HepG2 (cell line): Measurements from ENCODE around the gene SRC. TPM values are rescaled to one million over a fixed set of nuclear protein-coding genes. Genes with fewer than 3 reads are reported as not detected.

Experiments
- CHCHD3 ChIP-seq: sonication (generic); formaldehyde crosslinking; IDR thresholded peaks from 2 replicates; pipeline ENCODE4 v1.8.0; 2022; ENCODE audit warnings: mild to moderate bottlenecking, missing genetic modification reagents, moderate library complexity
- DNMT1 ChIP-seq: sonication (generic); formaldehyde crosslinking; IDR thresholded peaks from 2 replicates; pipeline ENCODE4 v1.5.1; 2020; ENCODE audit warnings: mild to moderate bottlenecking, missing genetic modification reagents
- FLYWCH1 ChIP-seq: sonication (generic); formaldehyde crosslinking; IDR thresholded peaks from 2 replicates; pipeline ENCODE4 v1.8.1; 2023; ENCODE audit warnings: mild to moderate bottlenecking, missing genetic modification reagents
- GABPA ChIP-seq, 2 experiments: IDR thresholded peaks; 2 replicates each; pipeline ENCODE4 v1.6.1; 2011 to 2016; ENCODE audit warnings: low read depth in 2 of 2, low read length in 1 of 2, missing biosample characterization in 1 of 2, missing genetic modification characterization in 1 of 2
- HMG20A ChIP-seq: IDR thresholded peaks from 2 replicates; pipeline ENCODE4 v1.6.1; 2016; ENCODE audit warnings: borderline replicate concordance
- IRX3 ChIP-seq: sonication (generic); formaldehyde crosslinking; IDR thresholded peaks from 2 replicates; pipeline ENCODE4 v1.8.1; 2023; ENCODE audit warnings: mild to moderate bottlenecking, low read depth, missing genetic modification reagents, borderline replicate concordance
- NFE2 ChIP-seq: sonication (generic); formaldehyde crosslinking; IDR thresholded peaks from 2 replicates; pipeline ENCODE4 v1.4.0; 2020; ENCODE audit warnings: missing genetic modification reagents
- NFKB2 ChIP-seq: sonication (generic); formaldehyde crosslinking; IDR thresholded peaks from 2 replicates; pipeline ENCODE4 v1.4.0; 2020; ENCODE audit warnings: missing genetic modification reagents, borderline replicate concordance
- NFYC ChIP-seq: IDR thresholded peaks from 2 replicates; pipeline ENCODE4 v1.6.1; 2016; ENCODE audit warnings: missing genetic modification reagents, missing compliant biosample characterization
- POGZ ChIP-seq: sonication (generic); formaldehyde crosslinking; IDR thresholded peaks from 2 replicates; pipeline ENCODE4 v1.4.0; 2020; ENCODE audit warnings: mild to moderate bottlenecking, missing genetic modification reagents
- POLR2G ChIP-seq: fragments of 200-400 bp; formaldehyde crosslinking; IDR thresholded peaks from 2 replicates; pipeline ENCODE4 v1.6.1; 2018; ENCODE audit warnings: mild to moderate bottlenecking, low read depth, low read length, moderate library complexity
- RXRA ChIP-seq: sonication (generic); formaldehyde crosslinking; IDR thresholded peaks from 2 replicates; pipeline ENCODE4 v1.5.1; 2020; ENCODE audit warnings: missing genetic modification reagents
- SALL1 ChIP-seq: sonication (generic); formaldehyde crosslinking; IDR thresholded peaks from 2 replicates; pipeline ENCODE4 v1.8.0; 2022; ENCODE audit warnings: mild to moderate bottlenecking, missing genetic modification reagents
- SNRNP70 ChIP-seq: fragments of 200-400 bp; formaldehyde crosslinking; IDR thresholded peaks from 2 replicates; pipeline ENCODE4 v1.6.1; 2017; ENCODE audit warnings: mild to moderate bottlenecking, low read depth, low read length, moderate library complexity
- SUZ12 ChIP-seq: fragments of 150-350 bp; IDR thresholded peaks from 2 replicates; pipeline ENCODE4 v1.6.1; 2014; ENCODE audit warnings: low read depth, low read length
- SYNCRIP ChIP-seq: fragments of 200-400 bp; formaldehyde crosslinking; IDR thresholded peaks from 2 replicates; pipeline ENCODE4 v1.6.1; 2018; ENCODE audit warnings: mild to moderate bottlenecking, low read depth, low read length; ENCODE audit not compliant: insufficient read depth
- ZMAT5 ChIP-seq: sonication (generic); formaldehyde crosslinking; IDR thresholded peaks from 2 replicates; pipeline ENCODE4 v1.5.0; 2020; ENCODE audit warnings: mild to moderate bottlenecking, low read depth, missing genetic modification reagents, borderline replicate concordance
- ZNF333 ChIP-seq: sonication (generic); formaldehyde crosslinking; IDR thresholded peaks from 2 replicates; pipeline ENCODE4 v1.4.0; 2020; ENCODE audit warnings: mild to moderate bottlenecking, missing genetic modification reagents, borderline replicate concordance
- ZNF709 ChIP-seq: sonication (generic); formaldehyde crosslinking; IDR thresholded peaks from 2 replicates; pipeline ENCODE4 v1.5.0; 2020; ENCODE audit warnings: mild to moderate bottlenecking, missing genetic modification reagents
- ZNF792 ChIP-seq: IDR thresholded peaks from 2 replicates; pipeline ENCODE4 v1.6.1; 2016
- polyA plus RNA-seq, 8 experiments: library from polyadenylated mRNA; depleted of rRNA in 3 of 8; stranded (reverse) in 7 of 8; unstranded in 1 of 8; fragments of >200 nt; fragmentation: Illumina TruSeq in 4 of 8; extraction: Trizol in 4 of 8; gene quantifications; 2 replicates each; pipeline versions ENCODE4 v1.2.1 to v1.2.3, GENCODE V29; 2011 to 2016; ENCODE audit warnings: low read depth in 4 of 8, missing spikeins in 1 of 8, mixed read lengths in 1 of 8; ENCODE audit not compliant: insufficient read depth in 1 of 8
- total RNA-seq, 5 experiments: library from RNA; depleted of rRNA; stranded (reverse); fragments of >200 nt; fragmentation: Illumina TruSeq; extraction: Trizol; gene quantifications; 2 replicates each; pipeline ENCODE4 v1.2.3, GENCODE V29; 2016; ENCODE audit warnings: low read depth in 1 of 5
- TF ChIP-seq, protein P1 (sequence below): IDR thresholded peaks from 2 replicates; pipeline ENCODE4 v1.6.1; 2016; ENCODE audit warnings: missing biosample characterization, missing genetic modification reagents, low read depth
- TF ChIP-seq, protein P2 (sequence below): sonication (generic); formaldehyde crosslinking; IDR thresholded peaks from 2 replicates; pipeline ENCODE4 v1.4.0; 2020; ENCODE audit warnings: missing genetic modification reagents
- TF ChIP-seq, protein P3 (sequence below): sonication (generic); formaldehyde crosslinking; IDR thresholded peaks from 2 replicates; pipeline ENCODE4 v1.8.0; 2022; ENCODE audit warnings: missing genetic modification reagents, mild to moderate bottlenecking, moderate library complexity, borderline replicate concordance

SRC gene
- total and polyA plus RNA-seq, 2 of the 13 experiments (the other 11 are each of a cell fraction or from before 2014, with no cell fraction given): 54.7 to 192 TPM

GRCh38 chr20:37398750-37399621 is 53.0 kb downstream of the SRC start (continued):
- TF ChIP-seq, protein P1, sequence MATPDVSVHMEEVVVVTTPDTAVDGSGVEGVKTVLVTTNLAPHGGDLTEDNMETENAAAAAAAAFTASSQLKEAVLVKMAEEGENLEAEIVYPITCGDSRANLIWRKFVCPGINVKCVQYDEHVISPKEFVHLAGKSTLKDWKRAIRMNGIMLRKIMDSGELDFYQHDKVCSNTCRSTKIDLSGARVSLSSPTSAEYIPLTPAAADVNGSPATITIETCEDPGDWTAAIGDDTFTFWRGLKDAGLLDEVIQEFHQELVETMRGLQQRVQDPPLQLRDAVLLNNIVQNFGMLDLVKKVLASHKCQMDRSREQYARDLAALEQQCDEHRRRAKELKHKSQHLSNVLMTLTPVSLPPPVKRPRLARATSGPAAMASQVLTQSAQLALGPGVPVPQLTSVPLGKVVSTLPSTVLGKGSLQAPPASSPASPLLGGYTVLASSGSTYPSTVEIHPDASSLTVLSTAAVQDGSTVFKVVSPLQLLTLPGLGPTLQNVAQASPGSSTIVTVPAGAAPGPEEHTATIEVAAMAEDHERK (CRISPR knock-in tag): no peak
- TF ChIP-seq CHCHD3 (no peak), NFYC (CRISPR knock-in tag) (no peak), RXRA (CRISPR knock-in tag) (no peak; the same call in 1 of the 2 replicates), ZNF709 (no peak; the same call in 1 of the 2 replicates), DNMT1 (CRISPR knock-in tag) (peak; percentile 70; the same call in 1 of the 2 replicates), NFE2 (CRISPR knock-in tag) (no peak), POGZ (CRISPR knock-in tag) (peak; percentile 10; the same call in 1 of the 2 replicates), SALL1 (CRISPR knock-in tag) (peak; percentile 52), POLR2G (no peak), HMG20A (peak; percentile 18; the same call in 1 of the 2 replicates), ZNF792 (CRISPR knock-in tag) (peak; percentile 17; the same call in 1 of the 2 replicates), SNRNP70 (no peak), ZNF333 (CRISPR knock-in tag) (no peak), SUZ12 (no peak), GABPA (IDR thresholded peaks at IDR 0.05; ENCODE audit: low read depth, low read length) (no peak), GABPA (CRISPR knock-in tag; IDR thresholded peaks at IDR 0.05; ENCODE audit: low read depth) (no peak), SYNCRIP (no peak), IRX3 (CRISPR knock-in tag) (no peak), FLYWCH1 (CRISPR knock-in tag) (no peak), ZMAT5 (no peak), NFKB2 (CRISPR knock-in tag) (peak; percentile 62; the same call in 1 of the 2 replicates)
- TF ChIP-seq, protein P2, sequence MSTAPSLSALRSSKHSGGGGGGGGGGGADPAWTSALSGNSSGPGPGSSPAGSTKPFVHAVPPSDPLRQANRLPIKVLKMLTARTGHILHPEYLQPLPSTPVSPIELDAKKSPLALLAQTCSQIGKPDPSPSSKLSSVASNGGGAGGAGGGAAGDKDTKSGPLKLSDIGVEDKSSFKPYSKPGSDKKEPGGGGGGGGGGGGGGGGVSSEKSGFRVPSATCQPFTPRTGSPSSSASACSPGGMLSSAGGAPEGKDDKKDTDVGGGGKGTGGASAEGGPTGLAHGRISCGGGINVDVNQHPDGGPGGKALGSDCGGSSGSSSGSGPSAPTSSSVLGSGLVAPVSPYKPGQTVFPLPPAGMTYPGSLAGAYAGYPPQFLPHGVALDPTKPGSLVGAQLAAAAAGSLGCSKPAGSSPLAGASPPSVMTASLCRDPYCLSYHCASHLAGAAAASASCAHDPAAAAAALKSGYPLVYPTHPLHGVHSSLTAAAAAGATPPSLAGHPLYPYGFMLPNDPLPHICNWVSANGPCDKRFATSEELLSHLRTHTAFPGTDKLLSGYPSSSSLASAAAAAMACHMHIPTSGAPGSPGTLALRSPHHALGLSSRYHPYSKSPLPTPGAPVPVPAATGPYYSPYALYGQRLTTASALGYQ: 0 out of 2 replicates have a peak, but pooled peaks have one; percentile 30
- TF ChIP-seq, protein P3, sequence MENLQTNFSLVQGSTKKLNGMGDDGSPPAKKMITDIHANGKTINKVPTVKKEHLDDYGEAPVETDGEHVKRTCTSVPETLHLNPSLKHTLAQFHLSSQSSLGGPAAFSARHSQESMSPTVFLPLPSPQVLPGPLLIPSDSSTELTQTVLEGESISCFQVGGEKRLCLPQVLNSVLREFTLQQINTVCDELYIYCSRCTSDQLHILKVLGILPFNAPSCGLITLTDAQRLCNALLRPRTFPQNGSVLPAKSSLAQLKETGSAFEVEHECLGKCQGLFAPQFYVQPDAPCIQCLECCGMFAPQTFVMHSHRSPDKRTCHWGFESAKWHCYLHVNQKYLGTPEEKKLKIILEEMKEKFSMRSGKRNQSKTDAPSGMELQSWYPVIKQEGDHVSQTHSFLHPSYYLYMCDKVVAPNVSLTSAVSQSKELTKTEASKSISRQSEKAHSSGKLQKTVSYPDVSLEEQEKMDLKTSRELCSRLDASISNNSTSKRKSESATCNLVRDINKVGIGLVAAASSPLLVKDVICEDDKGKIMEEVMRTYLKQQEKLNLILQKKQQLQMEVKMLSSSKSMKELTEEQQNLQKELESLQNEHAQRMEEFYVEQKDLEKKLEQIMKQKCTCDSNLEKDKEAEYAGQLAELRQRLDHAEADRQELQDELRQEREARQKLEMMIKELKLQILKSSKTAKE (CRISPR knock-in tag): no peak
